ENCODE results near the gene CSRNP3. TPM values are rescaled to one million over a fixed set of nuclear protein-coding genes. Genes with fewer than 3 reads are reported as not detected.

The CSRNP3 gene
- total RNA-seq, 3 donors from 2014 or later = not detected

DNA sequence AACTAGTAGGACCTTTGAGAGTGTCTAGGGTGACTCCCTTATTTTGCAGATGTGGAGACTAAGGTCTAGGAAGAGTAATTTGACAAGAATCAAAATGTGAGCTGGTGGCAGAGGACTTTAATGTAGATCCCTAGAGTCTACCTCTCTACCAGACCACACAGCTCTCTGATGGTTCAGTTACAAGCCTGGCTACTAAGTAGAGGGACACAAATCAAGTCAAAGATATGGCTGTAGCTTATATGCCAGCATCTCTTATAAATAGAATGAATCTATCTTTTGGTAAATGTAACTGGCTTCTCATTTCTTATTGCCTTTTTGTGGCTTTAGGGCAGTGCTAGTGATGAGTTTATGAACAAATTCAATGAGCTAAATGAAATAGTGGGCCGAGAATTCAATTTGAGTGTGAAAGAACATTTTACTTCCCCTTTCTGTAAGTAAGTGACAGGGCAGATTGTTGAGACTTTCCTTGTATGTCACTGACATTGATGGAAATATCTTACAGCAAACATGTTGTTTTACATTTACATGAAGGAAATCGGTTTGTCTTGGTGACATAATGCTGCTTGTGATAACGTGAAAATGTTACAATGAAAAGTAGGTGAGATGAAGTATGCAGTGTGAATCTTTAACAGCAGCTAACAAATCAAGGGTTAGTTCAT, 28.3 kb downstream of the CSRNP3 start:
- ATAC-seq = no peak

DNA sequence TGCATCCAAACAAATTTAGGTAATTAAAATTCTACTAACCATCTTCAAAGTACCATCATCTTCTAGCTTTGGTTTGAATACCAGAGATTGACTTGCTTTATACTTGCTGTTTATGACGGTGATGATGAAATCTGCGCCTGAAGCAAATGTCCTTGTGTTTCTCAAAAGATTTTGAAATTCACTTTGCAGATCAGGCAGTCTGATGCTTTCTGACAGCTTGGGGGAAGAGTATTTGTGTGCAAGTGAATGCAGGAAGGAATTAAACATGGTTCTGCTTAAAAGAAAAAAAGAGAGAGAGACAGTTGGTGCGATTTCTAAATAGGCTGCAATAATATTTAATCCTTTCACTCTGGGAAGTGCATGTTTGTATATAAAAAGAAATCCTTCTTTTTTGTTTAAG, 29.6 kb downstream of the CSRNP3 start:
- no peaks in the 10 kb centered on the region for H3K9me3 Mint-ChIP-seq
- H3K4me1 Mint-ChIP-seq (ENCODE audit: low read depth) = no peaks in the 10 kb centered on the region
- no peaks in the 10 kb centered on the region for H3K36me3 Mint-ChIP-seq (ENCODE audit: insufficient read depth)
- ATAC-seq (no peak), DNase-seq (no peak)
- H3K4me3 Mint-ChIP-seq = no peak overlapping the region
- H3K27me3 Mint-ChIP-seq (ENCODE audit: low read depth) = no peaks in the 10 kb centered on the region

More for the DNA sequence above, 28.3 kb downstream of the CSRNP3 start:
- H3K4me1 Mint-ChIP-seq (ENCODE audit: low read depth) = no peaks in the 10 kb centered on the region
- H3K27me3 Mint-ChIP-seq (ENCODE audit: low read depth) = no peaks in the 10 kb centered on the region
- H3K9me3 Mint-ChIP-seq = no peaks in the 10 kb centered on the region
- H3K4me3 Mint-ChIP-seq = no peak overlapping the region
- no peak for DNase-seq
- no peaks in the 10 kb centered on the region for H3K36me3 Mint-ChIP-seq (ENCODE audit: insufficient read depth)

DNA sequence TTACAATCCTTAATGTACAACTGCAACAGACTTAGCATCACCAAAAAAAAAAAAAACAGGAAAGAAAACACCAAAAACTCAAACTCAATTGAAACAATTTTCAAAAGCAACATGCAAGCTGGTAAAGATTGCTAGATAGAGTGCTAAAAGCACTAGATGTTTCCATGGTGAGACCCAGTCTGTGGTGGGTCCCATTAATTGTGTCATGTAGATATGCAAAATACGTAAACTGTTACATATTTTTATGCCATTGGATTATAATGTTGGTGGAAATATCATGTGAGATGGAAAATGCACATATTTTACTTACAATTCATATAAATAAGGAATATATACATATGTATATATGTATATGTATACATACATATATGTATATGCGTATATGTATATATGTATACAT, 30.5 kb downstream of the CSRNP3 start:
- ATAC-seq (no peak), DNase-seq (no peak)
- no peaks in the 10 kb centered on the region for H3K36me3 Mint-ChIP-seq (ENCODE audit: insufficient read depth)
- no peaks in the 10 kb centered on the region for H3K4me1 Mint-ChIP-seq (ENCODE audit: low read depth)
- no peaks in the 10 kb centered on the region for H3K27me3 Mint-ChIP-seq (ENCODE audit: low read depth)
- no peak overlapping the region for H3K4me3 Mint-ChIP-seq
- no peaks in the 10 kb centered on the region for H3K9me3 Mint-ChIP-seq

DNA sequence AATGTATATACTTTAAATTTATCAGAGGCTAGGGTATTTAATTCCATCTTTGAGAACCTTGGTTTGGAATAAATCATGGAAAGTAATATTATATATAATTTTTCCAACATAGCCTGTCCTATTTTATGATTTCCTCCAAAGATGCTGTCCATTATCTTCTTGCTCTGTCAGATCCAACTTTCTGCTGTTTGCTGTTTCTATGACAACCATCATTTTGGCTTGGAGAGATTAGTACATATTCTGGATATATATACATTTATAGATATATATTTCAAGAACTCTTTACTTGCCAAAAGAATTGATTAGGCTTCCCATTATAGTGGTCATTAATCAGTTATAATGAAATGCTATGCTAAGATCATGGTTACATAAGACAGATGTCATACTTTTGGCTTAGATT, 31.3 kb downstream of the CSRNP3 start:
- no peaks in the 10 kb centered on the region for H3K4me1 Mint-ChIP-seq (ENCODE audit: low read depth)
- ATAC-seq (no peak), DNase-seq (no peak)
- H3K27me3 Mint-ChIP-seq (ENCODE audit: low read depth) = no peaks in the 10 kb centered on the region
- no peaks in the 10 kb centered on the region for H3K9me3 Mint-ChIP-seq
- H3K4me3 Mint-ChIP-seq = no peak overlapping the region
- no peaks in the 10 kb centered on the region for H3K36me3 Mint-ChIP-seq (ENCODE audit: insufficient read depth)

DNA sequence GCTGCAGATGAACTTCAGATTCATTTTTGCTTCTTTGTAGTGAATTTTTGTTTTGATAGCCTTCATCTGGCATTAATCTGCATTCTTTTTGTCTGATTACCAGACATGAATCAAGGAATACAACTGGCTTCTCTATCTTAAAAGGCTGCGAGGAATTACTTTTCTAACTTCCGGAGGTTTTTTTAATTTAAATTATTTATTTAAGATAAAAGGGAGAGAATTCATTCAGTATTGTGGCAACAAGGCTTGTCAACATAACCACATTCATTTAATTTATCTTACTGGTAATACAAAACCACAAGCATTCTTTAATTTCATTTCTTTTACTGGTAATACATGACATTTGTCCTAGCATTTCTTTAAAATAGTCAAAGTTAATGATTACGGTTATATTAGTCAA, 36.0 kb downstream of the CSRNP3 start:
- no peaks in the 10 kb centered on the region for H3K9me3 Mint-ChIP-seq

DNA sequence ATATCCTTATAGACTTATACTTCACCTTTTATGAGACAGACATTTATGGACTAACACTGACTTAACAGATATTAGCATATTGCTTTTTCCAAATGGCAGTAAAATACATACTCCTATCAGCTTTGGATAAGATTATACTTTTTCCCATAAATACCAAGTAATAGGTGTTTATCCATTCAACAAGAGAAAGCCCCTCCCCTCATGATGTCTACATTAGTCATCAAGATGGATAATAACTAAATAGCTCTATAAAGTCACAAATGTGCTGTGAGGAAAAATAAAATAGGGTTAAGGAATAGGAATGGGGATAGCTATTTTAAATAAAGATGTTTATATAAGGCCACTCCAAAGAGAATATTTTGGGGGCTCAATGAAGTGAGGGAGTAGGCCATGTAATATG, 39.4 kb downstream of the CSRNP3 start:
- ATAC-seq = no peak
- H3K27me3 Mint-ChIP-seq (ENCODE audit: low read depth) = no peaks in the 10 kb centered on the region
- H3K36me3 Mint-ChIP-seq (ENCODE audit: insufficient read depth) = no peaks in the 10 kb centered on the region
- DNase-seq = no peak
- no peaks in the 10 kb centered on the region for H3K4me1 Mint-ChIP-seq (ENCODE audit: low read depth)
- H3K9me3 Mint-ChIP-seq = no peaks in the 10 kb centered on the region
- no peak overlapping the region for H3K4me3 Mint-ChIP-seq

More for the DNA sequence above, 36.0 kb downstream of the CSRNP3 start:
- Mint-ChIP-seq H3K4me1 (ENCODE audit: low read depth) (no peaks in the 10 kb centered on the region), H3K4me3 (no peak overlapping the region), H3K36me3 (ENCODE audit: insufficient read depth) (no peaks in the 10 kb centered on the region), H3K27me3 (ENCODE audit: low read depth) (no peaks in the 10 kb centered on the region)
- ATAC-seq = no peak
- DNase-seq = no peak

DNA sequence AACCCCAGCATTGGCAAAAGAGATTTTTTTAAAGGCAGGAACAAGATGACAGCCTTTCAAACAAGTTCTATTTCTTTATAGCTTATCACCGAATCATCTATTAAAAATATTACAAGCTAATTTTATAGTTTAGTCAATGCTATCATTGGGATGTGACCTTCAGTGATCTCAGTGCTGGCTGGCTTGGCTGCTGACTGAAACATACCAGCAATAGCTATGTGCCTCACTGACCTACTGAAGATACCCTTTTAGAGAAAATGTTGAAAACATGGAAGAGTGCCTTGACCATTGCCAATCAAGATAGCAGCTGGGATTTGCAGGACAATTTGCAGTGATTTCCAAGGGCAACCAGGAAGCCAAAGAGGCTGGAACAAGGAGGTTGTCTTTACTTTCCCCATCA, 44.0 kb downstream of the CSRNP3 start:
- H3K4me1 Mint-ChIP-seq (ENCODE audit: low read depth) = no peaks in the 10 kb centered on the region
- DNase-seq (no peak), ATAC-seq (no peak)
- no peaks in the 10 kb centered on the region for H3K9me3 Mint-ChIP-seq
- H3K27me3 Mint-ChIP-seq (ENCODE audit: low read depth) = no peaks in the 10 kb centered on the region
- no peaks in the 10 kb centered on the region for H3K36me3 Mint-ChIP-seq (ENCODE audit: insufficient read depth)
- H3K4me3 Mint-ChIP-seq = no peak overlapping the region

DNA sequence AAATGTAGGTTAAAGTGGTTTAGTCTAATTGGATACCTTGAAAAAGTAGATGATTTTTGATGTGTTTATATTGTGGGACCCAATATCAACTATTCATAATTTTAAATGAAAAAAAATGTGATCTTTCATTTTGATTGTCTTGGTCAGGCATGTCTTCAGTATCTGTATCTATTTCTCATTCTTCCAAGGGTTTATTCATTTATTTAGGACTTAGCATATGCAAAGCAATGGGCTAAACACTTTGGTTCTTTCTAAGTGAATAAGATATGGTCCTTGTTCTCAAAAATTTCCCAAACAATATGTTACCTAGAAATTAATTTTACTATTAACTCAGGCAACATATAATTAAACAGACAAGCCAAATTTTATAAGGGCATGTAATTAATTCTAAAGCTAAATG, 49.1 kb downstream of the CSRNP3 start:
- ATAC-seq (no peak), DNase-seq (no peak)
- no peaks in the 10 kb centered on the region for H3K36me3 Mint-ChIP-seq (ENCODE audit: insufficient read depth)

DNA sequence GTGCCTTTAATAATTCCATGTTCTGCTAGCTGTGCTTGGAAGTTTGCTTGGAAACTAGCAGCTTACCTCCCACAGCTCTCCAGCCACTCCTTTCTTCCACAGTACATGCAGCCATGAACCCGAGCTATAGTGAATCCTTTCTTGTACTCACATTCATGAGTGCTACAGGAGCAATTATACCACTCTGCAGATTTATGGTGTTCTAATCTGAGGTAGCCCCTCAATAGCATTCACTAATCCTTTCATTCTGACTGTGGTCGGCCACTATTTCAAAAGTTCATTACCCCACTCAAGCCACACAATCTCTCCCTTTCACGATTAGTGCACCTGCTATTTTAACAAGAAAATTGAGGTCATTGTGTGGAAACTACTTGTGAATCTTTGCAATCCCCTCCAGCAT, 53.2 kb downstream of the CSRNP3 start:
- Mint-ChIP-seq H3K27me3 (ENCODE audit: low read depth) (no peaks in the 10 kb centered on the region), H3K4me1 (ENCODE audit: low read depth) (no peaks in the 10 kb centered on the region), H3K4me3 (no peak overlapping the region), H3K36me3 (ENCODE audit: insufficient read depth) (no peaks in the 10 kb centered on the region), H3K9me3 (no peaks in the 10 kb centered on the region)
- ATAC-seq (no peak), DNase-seq (no peak)

More for the DNA sequence above, 49.1 kb downstream of the CSRNP3 start:
- Mint-ChIP-seq H3K9me3 (no peaks in the 10 kb centered on the region), H3K4me3 (no peak overlapping the region), H3K4me1 (ENCODE audit: low read depth) (no peaks in the 10 kb centered on the region), H3K27me3 (ENCODE audit: low read depth) (no peaks in the 10 kb centered on the region)

DNA sequence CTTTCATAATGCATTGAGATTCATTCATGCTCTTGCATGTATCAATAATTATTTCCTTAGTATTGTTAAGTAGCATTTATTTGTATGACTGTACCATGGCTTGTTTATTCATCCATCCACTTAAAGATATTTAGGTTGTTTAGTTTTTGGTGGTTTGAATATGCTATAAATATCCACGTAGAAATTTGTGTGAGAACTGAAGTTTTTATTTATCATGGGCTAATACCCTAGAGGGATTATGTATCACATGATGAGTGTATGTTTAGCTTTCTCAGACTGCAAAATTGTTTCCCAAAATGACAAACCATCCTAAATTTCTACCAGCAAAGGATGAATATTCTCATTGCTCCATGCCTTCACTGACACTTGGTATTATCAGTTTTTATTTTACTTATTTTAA, 55.2 kb downstream of the CSRNP3 start:
- H3K36me3 Mint-ChIP-seq (ENCODE audit: insufficient read depth) = no peaks in the 10 kb centered on the region
- H3K4me3 Mint-ChIP-seq = no peak overlapping the region
- no peaks in the 10 kb centered on the region for H3K9me3 Mint-ChIP-seq
- ATAC-seq = no peak
- no peaks in the 10 kb centered on the region for H3K27me3 Mint-ChIP-seq (ENCODE audit: low read depth)
- H3K4me1 Mint-ChIP-seq (ENCODE audit: low read depth) = no peaks in the 10 kb centered on the region
- no peak for DNase-seq

DNA sequence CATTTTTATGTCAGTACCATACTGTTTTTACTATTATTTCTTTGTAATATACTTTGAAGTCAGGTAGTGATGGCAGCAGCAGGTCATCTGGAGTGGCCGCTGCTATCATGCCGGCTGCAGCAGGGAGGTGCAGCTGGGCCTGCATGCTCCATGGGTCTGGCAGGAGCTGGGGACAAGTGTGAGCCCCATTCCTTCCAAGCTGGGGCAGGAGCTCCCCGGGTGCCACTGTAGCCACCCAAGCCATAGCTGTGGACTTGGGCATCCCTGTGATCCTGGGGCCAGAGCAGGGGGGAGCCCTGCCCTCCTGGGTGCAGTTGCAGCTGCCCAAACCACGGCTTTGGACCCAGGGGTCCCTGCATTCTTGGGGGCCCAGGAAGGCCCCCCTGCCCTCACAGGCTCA, 59.2 kb downstream of the CSRNP3 start:
- DNase-seq (no peak), ATAC-seq (no peak)
- no peaks in the 10 kb centered on the region for H3K4me1 Mint-ChIP-seq (ENCODE audit: low read depth)
- no peaks in the 10 kb centered on the region for H3K36me3 Mint-ChIP-seq (ENCODE audit: insufficient read depth)
- H3K4me3 Mint-ChIP-seq = no peak overlapping the region
- H3K27me3 Mint-ChIP-seq (ENCODE audit: low read depth) = no peaks in the 10 kb centered on the region
- H3K9me3 Mint-ChIP-seq = peaks cover 5% of the 10 kb centered on the region

DNA sequence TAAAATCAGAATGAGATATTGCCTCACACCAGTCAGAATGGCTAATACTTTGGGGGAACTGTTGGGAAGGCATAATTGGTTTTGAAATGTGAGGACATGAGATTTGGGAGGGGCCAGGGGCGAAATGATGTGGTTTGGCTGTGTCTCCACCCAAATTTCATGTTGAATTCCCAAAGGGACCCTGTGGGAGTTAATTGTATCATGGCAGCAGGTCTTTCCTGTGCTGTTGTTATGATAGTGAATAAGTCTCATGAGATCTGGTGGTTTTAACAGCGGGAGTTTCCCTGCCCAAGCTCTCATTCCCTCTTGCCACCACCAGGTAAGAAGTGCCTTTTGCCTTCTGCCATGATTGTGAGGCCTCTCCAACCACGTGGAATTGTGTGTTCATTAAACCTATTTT, 59.6 kb downstream of the CSRNP3 start:
- Mint-ChIP-seq H3K9me3 (peaks cover 5% of the 10 kb centered on the region), H3K4me1 (ENCODE audit: low read depth) (no peaks in the 10 kb centered on the region), H3K36me3 (ENCODE audit: insufficient read depth) (no peaks in the 10 kb centered on the region), H3K4me3 (no peak overlapping the region), H3K27me3 (ENCODE audit: low read depth) (no peaks in the 10 kb centered on the region)
- no peak for DNase-seq
- no peak for ATAC-seq

DNA sequence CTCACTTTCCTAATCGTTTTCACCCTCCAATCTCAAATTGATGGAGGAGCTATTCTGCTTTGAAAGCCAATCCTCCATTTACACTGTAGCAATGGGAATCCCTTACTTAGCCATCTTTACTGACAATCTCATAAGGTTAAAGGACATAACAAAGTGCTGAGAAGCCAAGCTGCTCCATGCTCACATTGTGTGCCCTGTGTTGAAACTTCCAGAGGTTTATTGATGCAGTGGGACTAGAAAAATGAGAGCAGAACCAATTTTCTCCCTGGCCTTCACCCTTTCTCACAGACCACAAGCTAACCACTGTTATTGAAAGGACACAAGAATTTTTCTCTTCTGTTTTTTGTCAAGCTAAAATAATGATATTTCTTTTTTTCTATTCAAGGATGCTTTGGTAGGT, 63.8 kb downstream of the CSRNP3 start:
- no peak for ATAC-seq
- no peak overlapping the region for H3K4me3 Mint-ChIP-seq
- H3K27me3 Mint-ChIP-seq (ENCODE audit: low read depth) = no peaks in the 10 kb centered on the region
- H3K9me3 Mint-ChIP-seq = peaks cover 5% of the 10 kb centered on the region
- H3K36me3 Mint-ChIP-seq (ENCODE audit: insufficient read depth) = no peaks in the 10 kb centered on the region
- no peaks in the 10 kb centered on the region for H3K4me1 Mint-ChIP-seq (ENCODE audit: low read depth)
- DNase-seq = no peak

DNA sequence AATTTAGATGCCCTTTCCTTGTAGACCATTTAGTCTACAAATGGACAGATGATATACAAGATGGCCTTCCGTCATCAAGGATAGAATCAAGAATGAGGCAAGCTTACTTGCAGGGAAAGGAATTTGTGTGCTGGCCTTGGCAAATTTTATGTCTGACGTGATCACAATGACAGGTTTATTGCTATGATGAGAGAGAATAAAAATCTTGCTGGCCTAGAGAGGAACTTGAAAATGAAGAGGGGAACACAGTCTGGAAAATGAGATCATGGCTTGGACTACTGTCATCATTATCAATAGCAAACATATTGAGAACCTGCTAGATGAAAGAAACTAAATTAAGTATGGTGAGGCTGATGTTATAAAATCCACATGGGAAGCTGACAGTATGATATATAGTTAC, 66.0 kb downstream of the CSRNP3 start:
- H3K36me3 Mint-ChIP-seq (ENCODE audit: insufficient read depth) = no peaks in the 10 kb centered on the region
- peaks cover 5% of the 10 kb centered on the region for H3K9me3 Mint-ChIP-seq
- no peak overlapping the region for H3K4me3 Mint-ChIP-seq
- no peaks in the 10 kb centered on the region for H3K4me1 Mint-ChIP-seq (ENCODE audit: low read depth)
- ATAC-seq (no peak), DNase-seq (no peak)
- H3K27me3 Mint-ChIP-seq (ENCODE audit: low read depth) = no peaks in the 10 kb centered on the region

DNA sequence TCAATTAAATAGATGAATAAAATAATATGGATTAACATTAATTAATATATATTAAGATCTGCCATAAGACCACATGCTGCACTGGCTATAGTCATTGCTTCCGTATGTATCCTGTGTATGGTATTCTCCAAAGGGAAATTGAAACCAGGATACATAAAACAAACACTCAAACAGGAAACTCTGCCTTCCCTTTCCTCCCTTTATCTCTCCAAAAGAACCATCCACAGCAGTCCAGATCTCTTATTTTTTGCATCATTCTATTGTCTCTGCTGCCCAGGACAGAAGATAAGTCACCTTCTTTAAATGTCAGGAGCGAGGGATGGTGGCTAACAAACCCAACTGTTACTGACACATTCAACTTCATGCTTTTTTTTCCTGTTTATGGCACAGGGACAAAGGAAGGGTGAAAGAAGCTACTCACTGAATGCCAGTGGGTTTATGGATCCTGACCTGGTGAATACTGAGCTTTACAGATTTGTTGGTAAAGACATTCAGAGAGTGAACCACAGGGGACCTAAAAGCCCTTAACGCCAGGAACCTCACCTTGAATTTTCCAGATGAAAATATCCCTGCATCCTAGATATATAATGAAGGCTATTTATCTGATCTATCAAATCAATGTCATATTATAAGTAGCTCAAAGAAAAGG, 67.5 kb downstream of the CSRNP3 start:
- Mint-ChIP-seq H3K9me3 (no peaks in the 10 kb centered on the region), H3K36me3 (ENCODE audit: insufficient read depth) (no peaks in the 10 kb centered on the region), H3K4me1 (ENCODE audit: low read depth) (no peaks in the 10 kb centered on the region), H3K27me3 (ENCODE audit: low read depth) (no peaks in the 10 kb centered on the region), H3K4me3 (no peak overlapping the region)
- ATAC-seq = no peak
- DNase-seq = no peak

All from activated T-cell treated with anti-CD3 and anti-CD28 coated beads, Interleukin-2, amount 50 U/mL, for 4 hours (primary cell).